Measurements from ENCODE around the gene ZMYND10.
"Not testable (repeated sequence)": the region's sequence is repeated elsewhere in the genome, so short reads cannot be mapped to it uniquely, and the experiment has no call there.

ZMYND10 gene

GRCh38 chr3:50317300-50317699 lies 28.2 kb downstream of the ZMYND10 start:
- TF ChIP-seq CTCF (IDR thresholded peaks at IDR 0.05; ENCODE audit: extremely low read depth, missing control alignments), result no peak
- no peak for DNase-seq (ENCODE audit: low spot score)

GRCh38 chr3:50316657-50317242 lies 28.8 kb downstream of the ZMYND10 start:
- TF ChIP-seq CTCF (IDR thresholded peaks at IDR 0.05; ENCODE audit: extremely low read depth, missing control alignments), result no peak
- DNase-seq (ENCODE audit: low spot score), result no peak

- no peak for DNase-seq (ENCODE audit: low spot score)
- no peak for TF ChIP-seq CTCF (IDR thresholded peaks at IDR 0.05; ENCODE audit: extremely low read depth, missing control alignments)
Observed at GRCh38 chr3:50314816-50315215, 30.7 kb downstream of the ZMYND10 start.

GRCh38 chr3:50314342-50314741 lies 31.2 kb downstream of the ZMYND10 start:
- no peak for TF ChIP-seq CTCF (IDR thresholded peaks at IDR 0.05; ENCODE audit: extremely low read depth, missing control alignments)
- DNase-seq (ENCODE audit: low spot score), result no peak

- DNase-seq (ENCODE audit: low spot score), result not testable (repeated sequence)
Observed at GRCh38 chr3:50312041-50312440, 33.5 kb downstream of the ZMYND10 start.

GRCh38 chr3:50304601-50305000 lies 40.9 kb downstream of the ZMYND10 start:
- TF ChIP-seq CTCF (IDR thresholded peaks at IDR 0.05; ENCODE audit: extremely low read depth, missing control alignments), result no peak
- DNase-seq (ENCODE audit: low spot score), result no peak

GRCh38 chr3:50303013-50303815 lies 42.3 kb downstream of the ZMYND10 start, which contains the start of gene HYAL1:
TSS of gene HYAL1 (minus strand) at chr3:50303574. CDS start at chr3:50302956, 618 bp downstream.
- no peak for TF ChIP-seq CTCF (IDR thresholded peaks at IDR 0.05; ENCODE audit: extremely low read depth, missing control alignments)
- DNase-seq (ENCODE audit: low spot score), result no peak

All from GM20000 (cell line).